HUES64 (cell line): Measurements from ENCODE around the gene AMMECR1L.
"Not testable (repeated sequence)": the region's sequence is repeated elsewhere in the genome, so short reads cannot be mapped to it uniquely, and the experiment has no call there.

ENCODE experiments used
- H3K27ac ChIP-seq: 2 replicates; pipeline ENCODE4 v1.7.0; 2013; ENCODE audit warnings: low read depth, low read length, inconsistent platforms
- H3K27me3 ChIP-seq: 2 replicates; pipeline ENCODE4 v1.6.1; 2013; ENCODE audit warnings: mild to moderate bottlenecking, low read length; ENCODE audit not compliant: insufficient read depth
- H3K36me3 ChIP-seq: 2 replicates; pipeline ENCODE4 v1.6.1; 2013; ENCODE audit warnings: mild to moderate bottlenecking, low read length; ENCODE audit not compliant: insufficient read depth
- H3K4me1 ChIP-seq: 2 replicates; pipeline ENCODE4 v1.6.1; 2013; ENCODE audit warnings: mild to moderate bottlenecking, low read length, moderate library complexity; ENCODE audit not compliant: insufficient read depth
- H3K4me3 ChIP-seq: 2 replicates; pipeline ENCODE4 v1.5.1; 2013; ENCODE audit warnings: mild to moderate bottlenecking, low read length, moderate library complexity
- H3K9ac ChIP-seq: 2 replicates; pipeline ENCODE4 v1.6.1; 2013; ENCODE audit warnings: mild to moderate bottlenecking, low read depth, low read length
- H3K9me3 ChIP-seq: 2 replicates; pipeline ENCODE4 v1.6.1; 2013; ENCODE audit warnings: low read depth, low read length; ENCODE audit not compliant: insufficient read depth
- WGBS: fragments of 150-250, 120-280 bp; methylation state at CpG from one replicate; pipeline ENCODE4 v1.1.7; 2013; ENCODE audit warnings: missing lambda C conversion rate; 5-methylcytosine and 5-hydroxymethylcytosine counted together

Gene AMMECR1L

GRCh38 chr2:127887082-127887775 is 1.5 kb upstream of the AMMECR1L start:
- no peaks in the 10 kb centered on the region for H3K9me3 ChIP-seq

GRCh38 chr2:127886593-127886935 is 808 bp upstream of the AMMECR1L start:
- Histone ChIP-seq H3K36me3 (peaks cover 27% of the 10 kb centered on the region), H3K4me3 (peak overlapping the region; percentile 80), H3K27ac (peak overlapping the region; percentile 74; the same call in 1 of the 2 replicates), H3K4me1 (peaks cover 23% of the 10 kb centered on the region), H3K9ac (peak overlapping the region; percentile 78)
- not testable (repeated sequence) for H3K9me3 ChIP-seq, H3K27me3 ChIP-seq
- under 1% methylated on average over 20 of the region's 32 CpGs for WGBS

More at GRCh38 chr2:127887082-127887775, 1.5 kb upstream of the AMMECR1L start:
- H3K36me3 ChIP-seq = peaks cover 20% of the 10 kb centered on the region
- no peaks in the 10 kb centered on the region for H3K27me3 ChIP-seq
- H3K4me3 ChIP-seq = peak overlapping the region; percentile 80
- H3K4me1 ChIP-seq = peaks cover 25% of the 10 kb centered on the region
- H3K27ac ChIP-seq = no peak overlapping the region
- peak overlapping the region; percentile 68; the same call in 1 of the 2 replicates for H3K9ac ChIP-seq
- 81% methylated on average over 6 of the region's 8 CpGs for WGBS

GRCh38 chr2:127884861-127885740 is 655 bp downstream of the AMMECR1L start:
- H3K36me3 ChIP-seq = peaks cover 41% of the 10 kb centered on the region
- peaks cover 20% of the 10 kb centered on the region for H3K4me1 ChIP-seq
- H3K9ac ChIP-seq = peak overlapping the region; percentile 75
- not testable (repeated sequence) for H3K27ac ChIP-seq, H3K27me3 ChIP-seq, H3K9me3 ChIP-seq
- WGBS = under 1% methylated on average over 17 of the region's 61 CpGs
- H3K4me3 ChIP-seq = peak overlapping the region; percentile 80

GRCh38 chr2:127884436-127884835 is 1.3 kb downstream of the AMMECR1L start:
- no peaks in the 10 kb centered on the region for H3K9me3 ChIP-seq
- no peaks in the 10 kb centered on the region for H3K27me3 ChIP-seq
- H3K9ac ChIP-seq = peak overlapping the region; percentile 75
- peaks cover 45% of the 10 kb centered on the region for H3K36me3 ChIP-seq
- peak overlapping the region; percentile 58 for H3K4me3 ChIP-seq
- 33% methylated on average over 10 of the region's 10 CpGs for WGBS
- no peak overlapping the region for H3K27ac ChIP-seq
- peaks cover 20% of the 10 kb centered on the region for H3K4me1 ChIP-seq

- H3K4me1 ChIP-seq = peaks cover 17% of the 10 kb centered on the region
- H3K9ac ChIP-seq = no peak overlapping the region
- H3K27me3 ChIP-seq = no peaks in the 10 kb centered on the region
- 98% methylated on average over 5 of the region's 5 CpGs for WGBS
- H3K4me3 ChIP-seq = no peak overlapping the region
- no peak overlapping the region for H3K27ac ChIP-seq
- peaks cover 50% of the 10 kb centered on the region for H3K36me3 ChIP-seq
- no peaks in the 10 kb centered on the region for H3K9me3 ChIP-seq
Measured at GRCh38 chr2:127879899-127880298, 5.9 kb downstream of the AMMECR1L start.

GRCh38 chr2:127877626-127878025 is 8.1 kb downstream of the AMMECR1L start:
- WGBS = 98% methylated on average over 3 of the region's 3 CpGs
- Histone ChIP-seq H3K4me1 (0 out of 2 replicates have a peak, but pooled peaks cover 3% of the 10 kb centered on the region), H3K27ac (no peak overlapping the region), H3K36me3 (peaks cover 50% of the 10 kb centered on the region), H3K27me3 (no peaks in the 10 kb centered on the region), H3K4me3 (no peak overlapping the region), H3K9me3 (no peaks in the 10 kb centered on the region), H3K9ac (no peak overlapping the region)

GRCh38 chr2:127877136-127877535 is 8.6 kb downstream of the AMMECR1L start:
- Histone ChIP-seq H3K4me3 (no peak overlapping the region), H3K27me3 (no peaks in the 10 kb centered on the region), H3K27ac (no peak overlapping the region), H3K9me3 (no peaks in the 10 kb centered on the region), H3K4me1 (0 out of 2 replicates have a peak, but pooled peaks cover 3% of the 10 kb centered on the region), H3K36me3 (peaks cover 50% of the 10 kb centered on the region), H3K9ac (no peak overlapping the region)
- whole genome bisulfite sequencing = 90% methylated on average over 2 of the region's 2 CpGs

- H3K36me3 ChIP-seq = peaks cover 44% of the 10 kb centered on the region
- H3K27ac ChIP-seq = no peak overlapping the region; the same call in 1 of the 2 replicates
- no peak overlapping the region for H3K4me3 ChIP-seq
- H3K27me3 ChIP-seq = no peaks in the 10 kb centered on the region
- H3K4me1 ChIP-seq = 0 out of 2 replicates have a peak, but pooled peaks cover 3% of the 10 kb centered on the region
- no peak overlapping the region for H3K9ac ChIP-seq
- H3K9me3 ChIP-seq = no peaks in the 10 kb centered on the region
- 97% methylated on average over 5 of the region's 7 CpGs for WGBS
Measured at GRCh38 chr2:127874378-127875269, 11.1 kb downstream of the AMMECR1L start.

- Histone ChIP-seq H3K36me3 (peaks cover 51% of the 10 kb centered on the region), H3K27ac (no peak overlapping the region), H3K4me3 (no peak overlapping the region), H3K27me3 (no peaks in the 10 kb centered on the region), H3K9me3 (no peaks in the 10 kb centered on the region), H3K9ac (no peak overlapping the region), H3K4me1 (0 out of 2 replicates have a peak, but pooled peaks cover 3% of the 10 kb centered on the region)
- WGBS = 94% methylated on average over 14 of the region's 14 CpGs
Measured at GRCh38 chr2:127873707-127874303, 12.0 kb downstream of the AMMECR1L start.

- H3K4me3 ChIP-seq = no peak overlapping the region
- peaks cover 61% of the 10 kb centered on the region for H3K36me3 ChIP-seq
- H3K4me1 ChIP-seq = 0 out of 2 replicates have a peak, but pooled peaks cover 3% of the 10 kb centered on the region
- no peak overlapping the region for H3K27ac ChIP-seq
- H3K27me3 ChIP-seq = no peaks in the 10 kb centered on the region
- H3K9ac ChIP-seq = no peak overlapping the region
- H3K9me3 ChIP-seq = no peaks in the 10 kb centered on the region
Measured at GRCh38 chr2:127872354-127872753, 13.4 kb downstream of the AMMECR1L start.
